HG02678 (cell line): ENCODE results near the gene PHC1.
"Not testable (repeated sequence)": the region's sequence is repeated elsewhere in the genome, so short reads cannot be mapped to it uniquely, and the experiment has no call there.

Source experiments
- ATAC-seq: cut with Tn5 transposase; IDR thresholded peaks from one replicate; pipeline ENCODE4 v1.9.1; 2021; ENCODE audit warnings: mild to moderate bottlenecking, moderate library complexity; ENCODE audit not compliant: unreplicated experiment

PHC1 gene

GRCh38 chr12:8914033-8914715 lies at the start of gene PHC1:
Gene PHC1 (plus strand): TSS chr12:8914509. CDS start chr12:8917678, 3,169 bp downstream.
- ATAC-seq = peak; percentile 70

GRCh38 chr12:8866429-8866828 lies 47.9 kb upstream of the PHC1 start:
- ATAC-seq = no peak

GRCh38 chr12:8867009-8867408 lies 47.3 kb upstream of the PHC1 start:
- ATAC-seq = no peak

GRCh38 chr12:8867786-8868185 lies 46.5 kb upstream of the PHC1 start:
- ATAC-seq = no peak

- no peak for ATAC-seq
Measured at GRCh38 chr12:8870586-8870985, 43.7 kb upstream of the PHC1 start.

GRCh38 chr12:8871068-8871467 lies 43.2 kb upstream of the PHC1 start:
- no peak for ATAC-seq

- no peak for ATAC-seq
Measured at GRCh38 chr12:8876887-8877286, 37.4 kb upstream of the PHC1 start.

GRCh38 chr12:8886502-8887284 lies 27.6 kb upstream of the PHC1 start:
- no peak for ATAC-seq

GRCh38 chr12:8887285-8887715 lies 27.0 kb upstream of the PHC1 start:
- ATAC-seq = no peak

- ATAC-seq = no peak
Measured at GRCh38 chr12:8890313-8891085, 23.8 kb upstream of the PHC1 start.

- no peak for ATAC-seq
Measured at GRCh38 chr12:8891976-8892375, 22.3 kb upstream of the PHC1 start.

- no peak for ATAC-seq
Measured at GRCh38 chr12:8894378-8894777, 19.9 kb upstream of the PHC1 start.

- no peak for ATAC-seq
Measured at GRCh38 chr12:8894986-8895385, 19.3 kb upstream of the PHC1 start.

GRCh38 chr12:8897081-8897480 lies 17.2 kb upstream of the PHC1 start:
- ATAC-seq = no peak

GRCh38 chr12:8899830-8900229 lies 14.5 kb upstream of the PHC1 start:
- ATAC-seq = no peak

- not testable (repeated sequence) for ATAC-seq
Measured at GRCh38 chr12:8902703-8903102, 11.6 kb upstream of the PHC1 start.

GRCh38 chr12:8903646-8904045 lies 10.7 kb upstream of the PHC1 start:
- ATAC-seq = no peak

- no peak for ATAC-seq
Measured at GRCh38 chr12:8904665-8905064, 9.6 kb upstream of the PHC1 start.

GRCh38 chr12:8905546-8905945 lies 8.8 kb upstream of the PHC1 start:
- no peak for ATAC-seq

GRCh38 chr12:8906266-8907180 lies 7.8 kb upstream of the PHC1 start:
- no peak for ATAC-seq

GRCh38 chr12:8907513-8907912 lies 6.8 kb upstream of the PHC1 start:
- no peak for ATAC-seq
